ENCODE data around the gene WFDC11.
A peak's percentile ranks its signal among the peaks of the same experiment; 100 is the strongest.
"Not testable (repeated sequence)": the region's sequence is repeated elsewhere in the genome, so short reads cannot be mapped to it uniquely, and the experiment has no call there.

WFDC11 gene

GRCh38 chr20:45695496-45695895, 25.5 kb upstream of the WFDC11 start:
- no peak overlapping the region for H3K4ac ChIP-seq (ENCODE audit: low read depth, low read length)
- H3K79me1 ChIP-seq (ENCODE audit: low read length) = no peaks in the 10 kb centered on the region
- no peaks in the 10 kb centered on the region for H3K79me2 ChIP-seq (ENCODE audit: control insufficient read depth, insufficient read depth, low read length)
- no peak overlapping the region for H3K4me3 ChIP-seq (ENCODE audit: low read length)
- no peak overlapping the region for H2BK5ac ChIP-seq (ENCODE audit: low read length)
- no peak overlapping the region for H2AK5ac ChIP-seq (ENCODE audit: low read length)
- H4K8ac ChIP-seq (ENCODE audit: low read depth, low read length) = no peak overlapping the region
- H3K18ac ChIP-seq (ENCODE audit: low read length) = no peak overlapping the region
- H4K5ac ChIP-seq (ENCODE audit: low read length) = no peak overlapping the region
- no CpG with 5 or more reads among the region's 2 CpGs for WGBS (ENCODE audit: extremely low coverage, insufficient coverage, low lambda C conversion rate)
- DNase-seq = no peak
- no peaks in the 10 kb centered on the region for H3K27me3 ChIP-seq (ENCODE audit: insufficient read depth, low read length, poor library complexity)
- no peak overlapping the region for H3K4me2 ChIP-seq (ENCODE audit: low read length)
- no peak overlapping the region for H2BK15ac ChIP-seq (replicated peaks; ENCODE audit: low read depth)
- no peak overlapping the region for H3K27ac ChIP-seq (ENCODE audit: low read depth, low read length)
- no peak overlapping the region for H3K56ac ChIP-seq (ENCODE audit: low read length)
- H3K23ac ChIP-seq (ENCODE audit: low read length) = no peak overlapping the region
- no peak overlapping the region for H2BK120ac ChIP-seq (ENCODE audit: low read depth, low read length)
- H3K4me1 ChIP-seq (ENCODE audit: control insufficient read depth, low read depth, low read length) = no peaks in the 10 kb centered on the region
- H3K36me3 ChIP-seq (ENCODE audit: control insufficient read depth, insufficient read depth, low read length) = no peaks in the 10 kb centered on the region
- H3K9ac ChIP-seq (ENCODE audit: low read length) = no peak overlapping the region

- not testable (repeated sequence) for H4K5ac ChIP-seq (ENCODE audit: low read length); DNase-seq; H3K9ac ChIP-seq (ENCODE audit: low read length); H2BK120ac ChIP-seq (ENCODE audit: low read depth, low read length); H3K4ac ChIP-seq (ENCODE audit: low read depth, low read length); H3K79me2 ChIP-seq (ENCODE audit: control insufficient read depth, insufficient read depth, low read length); H3K4me3 ChIP-seq (ENCODE audit: low read length); H3K56ac ChIP-seq (ENCODE audit: low read length); H2BK5ac ChIP-seq (ENCODE audit: low read length); H3K27ac ChIP-seq (ENCODE audit: low read depth, low read length); H4K8ac ChIP-seq (ENCODE audit: low read depth, low read length); H3K79me1 ChIP-seq (ENCODE audit: low read length); H3K4me2 ChIP-seq (ENCODE audit: low read length); H3K36me3 ChIP-seq (ENCODE audit: control insufficient read depth, insufficient read depth, low read length); H2AK5ac ChIP-seq (ENCODE audit: low read length); H2BK15ac ChIP-seq (replicated peaks; ENCODE audit: low read depth); H3K4me1 ChIP-seq (ENCODE audit: control insufficient read depth, low read depth, low read length); H3K18ac ChIP-seq (ENCODE audit: low read length); H3K27me3 ChIP-seq (ENCODE audit: insufficient read depth, low read length, poor library complexity); H3K23ac ChIP-seq (ENCODE audit: low read length)
- WGBS (ENCODE audit: extremely low coverage, insufficient coverage, low lambda C conversion rate) = no CpG with 5 or more reads among the region's 12 CpGs
Measured at GRCh38 chr20:45693346-45693745, 23.3 kb upstream of the WFDC11 start.

- H4K8ac ChIP-seq (ENCODE audit: low read depth, low read length) = no peak overlapping the region
- no peak overlapping the region for H2BK5ac ChIP-seq (ENCODE audit: low read length)
- DNase-seq = peak; percentile 73
- no peak overlapping the region for H2AK5ac ChIP-seq (ENCODE audit: low read length)
- no peak overlapping the region for H3K27ac ChIP-seq (ENCODE audit: low read depth, low read length)
- H3K18ac ChIP-seq (ENCODE audit: low read length) = no peak overlapping the region
- H3K4me1 ChIP-seq (ENCODE audit: control insufficient read depth, low read depth, low read length) = no peaks in the 10 kb centered on the region
- no peak overlapping the region for H3K4me3 ChIP-seq (ENCODE audit: low read length)
- no peak overlapping the region for H2BK120ac ChIP-seq (ENCODE audit: low read depth, low read length)
- H3K9ac ChIP-seq (ENCODE audit: low read length) = no peak overlapping the region
- H3K27me3 ChIP-seq (ENCODE audit: insufficient read depth, low read length, poor library complexity) = no peaks in the 10 kb centered on the region
- H3K56ac ChIP-seq (ENCODE audit: low read length) = no peak overlapping the region
- no peaks in the 10 kb centered on the region for H3K79me2 ChIP-seq (ENCODE audit: control insufficient read depth, insufficient read depth, low read length)
- no peak overlapping the region for H2BK15ac ChIP-seq (replicated peaks; ENCODE audit: low read depth)
- no CpG with 5 or more reads among the region's 3 CpGs for WGBS (ENCODE audit: extremely low coverage, insufficient coverage, low lambda C conversion rate)
- H3K79me1 ChIP-seq (ENCODE audit: low read length) = no peaks in the 10 kb centered on the region
- no peaks in the 10 kb centered on the region for H3K36me3 ChIP-seq (ENCODE audit: control insufficient read depth, insufficient read depth, low read length)
- H3K4me2 ChIP-seq (ENCODE audit: low read length) = no peak overlapping the region
- H3K4ac ChIP-seq (ENCODE audit: low read depth, low read length) = no peak overlapping the region
- H4K5ac ChIP-seq (ENCODE audit: low read length) = no peak overlapping the region
- H3K23ac ChIP-seq (ENCODE audit: low read length) = no peak overlapping the region
Measured at GRCh38 chr20:45685896-45686295, 15.9 kb upstream of the WFDC11 start.

DNA sequence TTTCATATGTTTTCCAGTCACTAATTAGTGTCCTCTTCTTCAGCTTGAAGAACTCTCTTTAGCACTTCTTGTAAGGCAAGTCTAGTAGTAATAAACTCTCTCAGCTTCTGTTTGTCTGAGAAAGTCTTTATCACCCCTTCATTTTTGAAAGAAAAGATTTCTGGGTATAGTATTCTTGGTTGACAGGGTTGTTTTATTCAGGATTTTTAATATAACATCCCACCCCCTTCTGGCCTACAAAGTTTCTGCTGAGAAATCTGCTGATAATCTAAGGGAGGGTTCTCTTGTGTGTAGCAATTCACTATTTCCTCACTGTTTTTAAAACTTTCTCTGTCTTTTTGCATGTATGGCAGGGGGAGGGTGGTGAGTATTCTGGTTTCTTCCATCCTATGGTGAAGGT, 9.6 kb upstream of the WFDC11 start:
- Histone ChIP-seq H3K27ac (ENCODE audit: low read depth, low read length) (no peak overlapping the region), H3K18ac (ENCODE audit: low read length) (no peak overlapping the region), H3K79me2 (ENCODE audit: control insufficient read depth, insufficient read depth, low read length) (no peaks in the 10 kb centered on the region), H3K4me2 (ENCODE audit: low read length) (no peak overlapping the region), H2BK120ac (ENCODE audit: low read depth, low read length) (no peak overlapping the region), H2AK5ac (ENCODE audit: low read length) (no peak overlapping the region), H3K79me1 (ENCODE audit: low read length) (no peaks in the 10 kb centered on the region), H3K27me3 (ENCODE audit: insufficient read depth, low read length, poor library complexity) (no peaks in the 10 kb centered on the region), H4K5ac (ENCODE audit: low read length) (no peak overlapping the region), H3K56ac (ENCODE audit: low read length) (no peak overlapping the region), H3K4me3 (ENCODE audit: low read length) (peak overlapping the region; percentile 9), H3K36me3 (ENCODE audit: control insufficient read depth, insufficient read depth, low read length) (no peaks in the 10 kb centered on the region), H4K8ac (ENCODE audit: low read depth, low read length) (no peak overlapping the region), H3K4me1 (ENCODE audit: control insufficient read depth, low read depth, low read length) (no peaks in the 10 kb centered on the region), H3K4ac (ENCODE audit: low read depth, low read length) (no peak overlapping the region), H2BK5ac (ENCODE audit: low read length) (no peak overlapping the region), H2BK15ac (replicated peaks; ENCODE audit: low read depth) (no peak overlapping the region), H3K23ac (ENCODE audit: low read length) (no peak overlapping the region), H3K9ac (ENCODE audit: low read length) (no peak overlapping the region)
- no peak for DNase-seq

DNA sequence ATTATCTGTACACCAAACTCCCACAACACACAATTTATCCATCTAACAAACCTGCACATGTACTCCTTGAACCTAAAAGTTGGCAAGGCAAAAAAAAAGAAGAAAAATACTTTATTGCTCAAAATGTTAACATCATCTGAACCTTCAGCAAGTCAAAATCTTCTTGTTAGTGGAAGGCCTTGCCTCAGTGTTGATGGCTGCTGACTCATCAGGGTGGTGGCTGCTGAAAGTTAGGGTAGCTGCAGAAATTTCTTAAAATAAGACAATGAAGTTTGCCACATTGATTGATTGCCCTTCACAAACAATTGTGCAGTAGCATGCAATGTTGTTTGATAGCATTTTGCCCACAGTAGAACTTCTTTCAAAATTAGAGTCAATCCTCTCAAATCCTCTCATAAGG, 2.7 kb upstream of the WFDC11 start:
- no peak overlapping the region for H4K8ac ChIP-seq (ENCODE audit: low read depth, low read length)
- H3K27me3 ChIP-seq (ENCODE audit: insufficient read depth, low read length, poor library complexity) = no peaks in the 10 kb centered on the region
- no peak overlapping the region for H2BK15ac ChIP-seq (replicated peaks; ENCODE audit: low read depth)
- H2BK120ac ChIP-seq (ENCODE audit: low read depth, low read length) = no peak overlapping the region
- H3K4me3 ChIP-seq (ENCODE audit: low read length) = no peak overlapping the region
- H3K79me2 ChIP-seq (ENCODE audit: control insufficient read depth, insufficient read depth, low read length) = no peaks in the 10 kb centered on the region
- no peak overlapping the region for H4K5ac ChIP-seq (ENCODE audit: low read length)
- H2AK5ac ChIP-seq (ENCODE audit: low read length) = no peak overlapping the region
- no peak overlapping the region for H2BK5ac ChIP-seq (ENCODE audit: low read length)
- no peak overlapping the region for H3K18ac ChIP-seq (ENCODE audit: low read length)
- H3K27ac ChIP-seq (ENCODE audit: low read depth, low read length) = no peak overlapping the region
- no peak overlapping the region for H3K4ac ChIP-seq (ENCODE audit: low read depth, low read length)
- H3K4me1 ChIP-seq (ENCODE audit: control insufficient read depth, low read depth, low read length) = no peaks in the 10 kb centered on the region
- DNase-seq = no peak
- no peaks in the 10 kb centered on the region for H3K79me1 ChIP-seq (ENCODE audit: low read length)
- H3K9ac ChIP-seq (ENCODE audit: low read length) = no peak overlapping the region
- H3K56ac ChIP-seq (ENCODE audit: low read length) = no peak overlapping the region
- H3K36me3 ChIP-seq (ENCODE audit: control insufficient read depth, insufficient read depth, low read length) = no peaks in the 10 kb centered on the region
- no peak overlapping the region for H3K23ac ChIP-seq (ENCODE audit: low read length)
- H3K4me2 ChIP-seq (ENCODE audit: low read length) = no peak overlapping the region

GRCh38 chr20:45657038-45657437, 13.0 kb downstream of the WFDC11 start:
- not testable (repeated sequence) for H3K9ac ChIP-seq (ENCODE audit: low read length); H4K8ac ChIP-seq (ENCODE audit: low read depth, low read length); H3K4me1 ChIP-seq (ENCODE audit: control insufficient read depth, low read depth, low read length); DNase-seq; H3K18ac ChIP-seq (ENCODE audit: low read length); H3K4me3 ChIP-seq (ENCODE audit: low read length); H3K36me3 ChIP-seq (ENCODE audit: control insufficient read depth, insufficient read depth, low read length); H2BK5ac ChIP-seq (ENCODE audit: low read length); H3K27me3 ChIP-seq (ENCODE audit: insufficient read depth, low read length, poor library complexity); H3K23ac ChIP-seq (ENCODE audit: low read length); H2BK120ac ChIP-seq (ENCODE audit: low read depth, low read length); H4K5ac ChIP-seq (ENCODE audit: low read length); H3K27ac ChIP-seq (ENCODE audit: low read depth, low read length); H2AK5ac ChIP-seq (ENCODE audit: low read length); H3K4ac ChIP-seq (ENCODE audit: low read depth, low read length); H3K56ac ChIP-seq (ENCODE audit: low read length); H3K79me2 ChIP-seq (ENCODE audit: control insufficient read depth, insufficient read depth, low read length); H3K79me1 ChIP-seq (ENCODE audit: low read length); H2BK15ac ChIP-seq (replicated peaks; ENCODE audit: low read depth); H3K4me2 ChIP-seq (ENCODE audit: low read length)
- WGBS (ENCODE audit: extremely low coverage, insufficient coverage, low lambda C conversion rate) = no CpG with 5 or more reads among the region's 3 CpGs

Measured in mesendoderm (in vitro differentiated cells).